NCI-H345 treated with DMSO at 0.1 percent for 48 hours (cell line): ENCODE measurements around the gene RPS27L.
"Not testable (repeated sequence)": the region's sequence is repeated elsewhere in the genome, so short reads cannot be mapped to it uniquely, and the experiment has no call there.

Experiments used
- DNase-seq: peaks from one replicate; lab custom pipeline; 2025; ENCODE audit not compliant: unreplicated experiment; lab: John Stamatoyannopoulos, UW

RPS27L gene

GRCh38 chr15:63103416-63103815 is 53.9 kb downstream of the RPS27L start:
- no peak for DNase-seq

DNA sequence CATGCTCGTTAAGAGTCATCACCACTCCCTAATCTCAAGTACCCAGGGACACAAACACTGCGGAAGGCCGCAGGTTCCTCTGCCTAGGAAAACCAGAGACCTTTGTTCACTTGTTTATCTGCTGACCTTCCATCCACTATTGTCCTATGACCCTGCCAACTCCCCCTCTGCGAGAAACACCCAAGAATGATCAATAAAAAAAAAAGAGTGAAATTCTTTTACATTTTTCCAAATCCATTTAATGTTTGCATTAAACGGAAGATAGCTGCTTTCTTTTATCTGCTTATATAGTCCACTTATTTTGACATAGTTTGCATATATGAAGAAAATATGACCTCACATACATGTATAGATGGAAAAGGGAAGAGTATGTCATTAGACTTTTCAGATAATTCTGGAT is 57.7 kb downstream of the RPS27L start:
- DNase-seq = not testable (repeated sequence)

- not testable (repeated sequence) for DNase-seq
Observed at GRCh38 chr15:63098901-63099300, 58.4 kb downstream of the RPS27L start.
